Endothelial cell of umbilical vein (primary cell): ENCODE results near the gene PROCA1. TPM values are rescaled to one million over a fixed set of nuclear protein-coding genes. Genes with fewer than 3 reads are reported as not detected.

Experiments
- BruUV-seq: library from RNA; stranded (reverse); fragments of 400-500 nt; replicated peaks from 2 replicates; lab custom pipeline; 2021; lab: Mats Ljungman, UMichigan
- CTCF ChIA-PET: fragments of 300-600, 350-600 bp; sonication (Branson Sonifier 250); formaldehyde crosslinking; loops from one replicate; lab custom pipeline; 2021; ENCODE audit warnings: antibody characterized with exemption, inconsistent platforms; lab: Charles Lee
- POLR2A ChIA-PET: fragments of 300-600, 350-600 bp; sonication (Branson Sonifier 250); formaldehyde crosslinking; loops from one replicate; lab custom pipeline; 2021; ENCODE audit warnings: antibody characterized with exemption, inconsistent platforms; lab: Charles Lee
- DNase-seq: peaks from one replicate; pipeline ENCODE4 v3.0.0-alpha.2; 2011; ENCODE audit warnings: low read depth, low spot score
- FAIRE-seq: peaks from 2 replicates; lab custom pipeline; 2011; peaks lifted over from hg19 to GRCh38; lab: Jason Lieb, UNC
- H2AFZ ChIP-seq: 2 replicates; pipeline ENCODE4 v1.6.0; 2012; ENCODE audit warnings: low read depth, low read length, control low read depth, inconsistent platforms
- H3K27ac ChIP-seq: 2 replicates; pipeline ENCODE4 v1.5.1; 2011; ENCODE audit warnings: low read depth, mild to moderate bottlenecking, control low read depth, low read length, moderate library complexity; ENCODE audit not compliant: insufficient read depth
- H3K27me3 ChIP-seq, 2 experiments: 2 replicates each; pipeline versions ENCODE4 v1.6.0 to v1.6.1; 2011; ENCODE audit warnings: low read length in 2 of 2, mixed read lengths in 1 of 2; ENCODE audit not compliant: control insufficient read depth in 2 of 2, insufficient read depth in 2 of 2
- H3K36me3 ChIP-seq, 2 experiments: 2 replicates in 1 of 2; 3 replicates in 1 of 2; pipeline ENCODE4 v1.5.1; 2011; ENCODE audit warnings: low read length in 2 of 2, mild to moderate bottlenecking in 1 of 2, moderate library complexity in 1 of 2; ENCODE audit not compliant: control insufficient read depth in 2 of 2, insufficient read depth in 2 of 2; ENCODE audit errors: extremely low read depth in 1 of 2
- H3K4me1 ChIP-seq: 3 replicates; pipeline ENCODE4 v1.5.1; 2011; ENCODE audit warnings: mild to moderate bottlenecking, low read length; ENCODE audit not compliant: control insufficient read depth, insufficient read depth; ENCODE audit errors: extremely low read depth
- H3K4me2 ChIP-seq: 2 replicates; pipeline ENCODE4 v1.6.1; 2011; ENCODE audit warnings: low read length, control low read depth, mixed read lengths; ENCODE audit not compliant: insufficient read depth
- H3K4me3 ChIP-seq, 3 experiments: fragments of 200-600 bp in 1 of 3; sonication (generic), shearing (Covaris generic) in 1 of 3; replicated peaks in 1 of 3; 2 replicates each; pipeline ENCODE4 v1.5.1; 2011 to 2016; ENCODE audit warnings: control low read depth in 3 of 3, low read length in 3 of 3, mild to moderate bottlenecking in 2 of 3, inconsistent platforms in 1 of 3, low read depth in 1 of 3, moderate library complexity in 1 of 3; ENCODE audit not compliant: insufficient read depth in 1 of 3
- H3K79me2 ChIP-seq: 2 replicates; pipeline ENCODE4 v1.6.0; 2012; ENCODE audit warnings: low read length, inconsistent platforms; ENCODE audit not compliant: control insufficient read depth, insufficient read depth
- H3K9ac ChIP-seq: replicated peaks from 2 replicates; pipeline ENCODE3; 2011; ENCODE audit warnings: low read length, control low read depth; ENCODE audit not compliant: insufficient read depth; ENCODE audit errors: extremely low read depth
- H3K9me1 ChIP-seq: replicated peaks from 3 replicates; pipeline ENCODE4 v1.6.0; 2011; ENCODE audit warnings: mild to moderate bottlenecking, low read length; ENCODE audit not compliant: control insufficient read depth, insufficient read depth; ENCODE audit errors: extremely low read depth
- H3K9me3 ChIP-seq: replicated peaks from 2 replicates; pipeline ENCODE4 v1.5.1; 2012; ENCODE audit warnings: low read length, inconsistent platforms; ENCODE audit not compliant: control insufficient read depth, insufficient read depth
- H4K20me1 ChIP-seq: replicated peaks from 2 replicates; pipeline ENCODE3; 2011; ENCODE audit warnings: mild to moderate bottlenecking, low read length; ENCODE audit not compliant: control insufficient read depth, insufficient read depth; ENCODE audit errors: extremely low read depth
- CTCF ChIP-seq, 2 donors: IDR thresholded peaks; 1 replicate in 1 of 2; 2 replicates in 1 of 2; pipeline ENCODE4 v1.5.1; 2011; ENCODE audit warnings: low read length in 2 of 2, mild to moderate bottlenecking in 2 of 2, moderate library complexity in 2 of 2, control low read depth in 1 of 2, inconsistent platforms in 1 of 2, low read depth in 1 of 2; ENCODE audit not compliant: insufficient read depth in 1 of 2; ENCODE audit errors: extremely low read depth in 1 of 2
- EZH2 ChIP-seq: IDR thresholded peaks from 2 replicates; pipeline ENCODE4 v1.6.1; 2012; ENCODE audit warnings: borderline replicate concordance, low read depth, mild to moderate bottlenecking, moderate library complexity, low read length, inconsistent platforms; ENCODE audit not compliant: severe bottlenecking
- FOS ChIP-seq: IDR thresholded peaks from 2 replicates; pipeline ENCODE4 v1.6.1; 2011; ENCODE audit warnings: mild to moderate bottlenecking, low read length, moderate library complexity, borderline replicate concordance; ENCODE audit not compliant: insufficient read depth
- GATA2 ChIP-seq: IDR thresholded peaks from 2 replicates; pipeline ENCODE4 v1.7.0; 2011; ENCODE audit warnings: low read depth, mild to moderate bottlenecking, moderate library complexity, mixed read lengths, low read length; ENCODE audit not compliant: insufficient read length, insufficient read depth
- JUN ChIP-seq: IDR thresholded peaks from 2 replicates; pipeline ENCODE4 v1.6.1; 2011; ENCODE audit warnings: borderline replicate concordance, low read depth; ENCODE audit not compliant: insufficient read length, insufficient read depth
- MAX ChIP-seq: IDR thresholded peaks from 2 replicates; pipeline ENCODE4 v1.6.1; 2011; ENCODE audit not compliant: insufficient read depth, insufficient read length
- MYC ChIP-seq: IDR thresholded peaks from one replicate; pipeline ENCODE4 v1.6.1; 2011; ENCODE audit warnings: mild to moderate bottlenecking, low read depth, low read length
- POLR2A ChIP-seq: IDR thresholded peaks from 2 replicates; pipeline ENCODE4 v1.6.1; 2012; ENCODE audit warnings: low read depth, mild to moderate bottlenecking, control low read depth, low read length
- POLR2AphosphoS5 ChIP-seq: IDR thresholded peaks from 2 replicates; pipeline ENCODE4 v1.6.1; 2012; ENCODE audit warnings: low read depth, mild to moderate bottlenecking, control low read depth, low read length, moderate library complexity; ENCODE audit not compliant: insufficient read depth
- dilution Hi-C: fragments of 300-500 bp; cut with MboI; formaldehyde crosslinking; loops from one replicate; pipeline ENCODE4 v1.15.0; 2019; ENCODE audit warnings: low sequenced_read_pairs; ENCODE audit not compliant: extremely low pct_ligation_motif_present
- intact Hi-C: fragments of 100-400 bp; cut with micrococcal nuclease; formaldehyde crosslinking; loops from one replicate; pipeline ENCODE4 v1.10.0; 2022
- polyA plus RNA-seq, 4 experiments: library from polyadenylated mRNA; depleted of rRNA in 3 of 4; stranded (reverse) in 3 of 4; unstranded in 1 of 4; fragments of >200 nt; gene quantifications; 2 replicates each; pipeline versions ENCODE4 v1.2.1 to v1.2.3, GENCODE V29; 2011 to 2012; ENCODE audit warnings: missing spikeins in 1 of 4
- total RNA-seq: library from RNA; stranded (reverse); gene quantifications from 2 replicates; pipeline ENCODE4 v1.2.3, GENCODE V29; 2021

The PROCA1 gene
- total and polyA plus RNA-seq, 2 donors (not counting 3 experiments of a cell fraction or from before 2014, with no cell fraction given): 2.0 to 2.1 TPM

- Histone ChIP-seq H3K9me1 (no peaks in the 10 kb centered on the region), H3K79me2 (no peaks in the 10 kb centered on the region), H2AFZ (no peak overlapping the region), H3K4me3 (no peak overlapping the region), H3K4me1 (no peaks in the 10 kb centered on the region), H3K4me2 (no peak overlapping the region), H3K27ac (no peak overlapping the region), H3K9ac (no peak overlapping the region), H3K36me3 (peaks cover 37 to 54% of the 10 kb centered on the region in 2 experiments), H4K20me1 (no peaks in the 10 kb centered on the region), H3K27me3 (no peaks in the 10 kb centered on the region), H3K9me3 (no peaks in the 10 kb centered on the region)
- intact Hi-C loops: no loop called here
- ChIA-PET POLR2A (no interaction called here), CTCF (interaction anchor here (0.7 to 2.8 kb wide), 4 partner anchors 13 to 32 kb away, joined by 3 to 12 read pairs (median 4); no protein-coding TSS in a partner anchor)
- no TSS peak for BruUV-seq
- FAIRE-seq: no peak
- dilution Hi-C loops: no loop called here
- TF ChIP-seq POLR2AphosphoS5 (no peak), MYC (no peak), POLR2A (no peak), MAX (no peak), CTCF (IDR thresholded peaks at IDR 0.05; ENCODE audit: extremely low read depth in 1 of 2, insufficient read depth in 1 of 2, low read depth in 1 of 2, low read length in 2 of 2) (no peak), JUN (no peak), GATA2 (no peak), FOS (no peak), EZH2 (no peak)
- DNase-seq: no peak
Observed at GRCh38 chr17:28675490-28675889, 36.2 kb downstream of the PROCA1 start.
